ENCODE measurements around the gene RBP7.
A peak's percentile ranks its signal among the peaks of the same experiment; 100 is the strongest.
"Not testable (repeated sequence)": the region's sequence is repeated elsewhere in the genome, so short reads cannot be mapped to it uniquely, and the experiment has no call there.

RBP7 gene

GRCh38 chr1:9996624-9997582, at the start of gene RBP7:
Gene RBP7 (plus strand): TSS chr1:9997228. CDS start chr1:9997259, 31 bp downstream.
- peak; percentile 20 for DNase-seq

GRCh38 chr1:9957726-9958125, 39.3 kb upstream of the RBP7 start:
- DNase-seq: no peak

- DNase-seq: no peak
Observed at GRCh38 chr1:9960011-9960410, 37.0 kb upstream of the RBP7 start.

GRCh38 chr1:9960706-9961562, 36.1 kb upstream of the RBP7 start:
- DNase-seq: peak; percentile 66

- DNase-seq: no peak
Observed at GRCh38 chr1:9984253-9984652, 12.8 kb upstream of the RBP7 start.

GRCh38 chr1:9985001-9985400, 12.0 kb upstream of the RBP7 start:
- DNase-seq: no peak

- DNase-seq: no peak
Observed at GRCh38 chr1:9989773-9990172, 7.3 kb upstream of the RBP7 start.

GRCh38 chr1:9990944-9991343, 6.1 kb upstream of the RBP7 start:
- DNase-seq: no peak

- DNase-seq: no peak
Observed at GRCh38 chr1:9992910-9993309, 4.1 kb upstream of the RBP7 start.

GRCh38 chr1:9993561-9994075, 3.4 kb upstream of the RBP7 start:
- DNase-seq: no peak

- no peak for DNase-seq
Observed at GRCh38 chr1:10001016-10001665, 4.1 kb downstream of the RBP7 start.

GRCh38 chr1:10005248-10005647, 8.2 kb downstream of the RBP7 start:
- DNase-seq: not testable (repeated sequence)

GRCh38 chr1:10007169-10007568, 10.1 kb downstream of the RBP7 start:
- DNase-seq: no peak

- no peak for DNase-seq
Observed at GRCh38 chr1:10014016-10014415, 17.0 kb downstream of the RBP7 start.

GRCh38 chr1:10019561-10019960, 22.5 kb downstream of the RBP7 start:
- DNase-seq: no peak

- no peak for DNase-seq
Observed at GRCh38 chr1:10020086-10020485, 23.1 kb downstream of the RBP7 start.

- not testable (repeated sequence) for DNase-seq
Observed at GRCh38 chr1:10020678-10021077, 23.6 kb downstream of the RBP7 start.

GRCh38 chr1:10021992-10022391, 25.0 kb downstream of the RBP7 start:
- DNase-seq: not testable (repeated sequence)

- DNase-seq: no peak
Observed at GRCh38 chr1:10022656-10023055, 25.6 kb downstream of the RBP7 start.

GRCh38 chr1:10025354-10025753, 28.3 kb downstream of the RBP7 start:
- no peak for DNase-seq

GRCh38 chr1:10027027-10027426, 30.0 kb downstream of the RBP7 start:
- DNase-seq: no peak

GRCh38 chr1:10028956-10029500, 32.0 kb downstream of the RBP7 start:
- not testable (repeated sequence) for DNase-seq

- DNase-seq: no peak
Observed at GRCh38 chr1:10031461-10031860, 34.4 kb downstream of the RBP7 start.

All from NCI-H345 (cell line).